KMS-11 (cell line): ENCODE data around the gene CFAP299.

Experiments
- H2AFZ ChIP-seq: fragments of 200-600 bp; sonication (generic); 2 replicates; pipeline ENCODE4 v1.6.1; 2016; ENCODE audit warnings: antibody characterized with exemption, mixed run types, low read depth
- H3K27ac ChIP-seq: fragments of 200-600 bp; sonication (generic); 2 replicates; pipeline ENCODE4 v1.6.1; 2016; ENCODE audit warnings: mild to moderate bottlenecking, mixed run types
- H3K27me3 ChIP-seq: fragments of 200-600 bp; sonication (generic); 2 replicates; pipeline ENCODE4 v1.6.1; 2017; ENCODE audit warnings: mild to moderate bottlenecking, low read depth, mixed run types, moderate library complexity; ENCODE audit not compliant: insufficient read depth
- H3K36me3 ChIP-seq: fragments of 200-600 bp; sonication (generic); 2 replicates; pipeline ENCODE4 v1.6.1; 2017; ENCODE audit warnings: mild to moderate bottlenecking, mixed run types; ENCODE audit not compliant: insufficient read depth
- H3K4me1 ChIP-seq: fragments of 200-600 bp; sonication (generic); 2 replicates; pipeline ENCODE4 v1.6.1; 2016; ENCODE audit warnings: mild to moderate bottlenecking, low read depth, mixed run types; ENCODE audit not compliant: poor library complexity, severe bottlenecking
- H3K4me2 ChIP-seq: fragments of 200-600 bp; sonication (generic); 2 replicates; pipeline ENCODE4 v1.7.0; 2016; ENCODE audit warnings: mild to moderate bottlenecking, mixed run types
- H3K4me3 ChIP-seq: fragments of 200-600 bp; sonication (generic); IDR thresholded peaks from 2 replicates; pipeline ENCODE4 v1.6.1; 2017; ENCODE audit warnings: low read depth, low read length, mixed read lengths; ENCODE audit not compliant: insufficient read depth
- H3K79me2 ChIP-seq: fragments of 200-600 bp; sonication (generic); 2 replicates; pipeline ENCODE4 v1.6.1; 2016; ENCODE audit warnings: low read depth, mixed run types; ENCODE audit not compliant: insufficient read depth
- H3K9ac ChIP-seq: fragments of 200-600 bp; sonication (generic); 2 replicates; pipeline ENCODE4 v1.6.1; 2016; ENCODE audit warnings: mild to moderate bottlenecking, mixed run types
- H4K20me1 ChIP-seq: fragments of 200-600 bp; sonication (generic); 2 replicates; pipeline ENCODE4 v1.6.1; 2016; ENCODE audit warnings: mild to moderate bottlenecking, mixed run types; ENCODE audit not compliant: insufficient read depth
- CTCF ChIP-seq: fragments of 200-600 bp; sonication (generic); conservative IDR thresholded peaks from 2 replicates; pipeline ENCODE4 v1.6.1; 2017; ENCODE audit warnings: low read depth, mild to moderate bottlenecking, antibody characterized with exemption, low read length, moderate library complexity, mixed read lengths

The CFAP299 gene

GRCh38 chr4:80321341-80321740 is 14.2 kb upstream of the CFAP299 start:
- Histone ChIP-seq H3K4me2 (no peak overlapping the region), H3K4me1 (no peaks in the 10 kb centered on the region)
- TF ChIP-seq CTCF: no peak

GRCh38 chr4:80321776-80322175 is 13.8 kb upstream of the CFAP299 start:
- no peak overlapping the region for H3K4me2 ChIP-seq
- H3K36me3 ChIP-seq: no peaks in the 10 kb centered on the region
- no peak overlapping the region for H3K9ac ChIP-seq
- H3K4me1 ChIP-seq: no peaks in the 10 kb centered on the region
- no peaks in the 10 kb centered on the region for H3K27me3 ChIP-seq
- no peak overlapping the region for H3K27ac ChIP-seq
- no peak overlapping the region for H3K4me3 ChIP-seq
- TF ChIP-seq CTCF: no peak
- no peak overlapping the region for H2AFZ ChIP-seq
- no peaks in the 10 kb centered on the region for H4K20me1 ChIP-seq
- no peaks in the 10 kb centered on the region for H3K79me2 ChIP-seq

More at GRCh38 chr4:80321341-80321740, 14.2 kb upstream of the CFAP299 start:
- Histone ChIP-seq H3K79me2 (no peaks in the 10 kb centered on the region), H4K20me1 (no peaks in the 10 kb centered on the region), H3K4me3 (no peak overlapping the region), H3K27ac (no peak overlapping the region), H2AFZ (no peak overlapping the region), H3K27me3 (no peaks in the 10 kb centered on the region), H3K36me3 (no peaks in the 10 kb centered on the region), H3K9ac (no peak overlapping the region)

GRCh38 chr4:80322716-80323115 is 12.8 kb upstream of the CFAP299 start:
- Histone ChIP-seq H3K27ac (no peak overlapping the region), H3K4me2 (no peak overlapping the region), H3K27me3 (no peaks in the 10 kb centered on the region), H3K9ac (no peak overlapping the region), H4K20me1 (no peaks in the 10 kb centered on the region), H3K4me1 (no peaks in the 10 kb centered on the region), H3K4me3 (no peak overlapping the region), H2AFZ (no peak overlapping the region), H3K79me2 (no peaks in the 10 kb centered on the region), H3K36me3 (no peaks in the 10 kb centered on the region)
- TF ChIP-seq CTCF: no peak

GRCh38 chr4:80324171-80324570 is 11.4 kb upstream of the CFAP299 start:
- no peaks in the 10 kb centered on the region for H4K20me1 ChIP-seq
- H3K27me3 ChIP-seq: no peaks in the 10 kb centered on the region
- no peak overlapping the region for H3K4me3 ChIP-seq
- H2AFZ ChIP-seq: no peak overlapping the region
- H3K9ac ChIP-seq: no peak overlapping the region
- H3K4me1 ChIP-seq: no peaks in the 10 kb centered on the region
- no peak for TF ChIP-seq CTCF
- no peaks in the 10 kb centered on the region for H3K36me3 ChIP-seq
- no peak overlapping the region for H3K27ac ChIP-seq
- no peak overlapping the region for H3K4me2 ChIP-seq
- no peaks in the 10 kb centered on the region for H3K79me2 ChIP-seq
